Activated CD4-positive, alpha-beta T cell treated with anti-CD3 and anti-CD28 coated beads, Interleukin-2, amount 10 ng/mL, durations not matched to agents 7 days and 5 days (primary cell): ENCODE data around the gene SP4. TPM values are rescaled to one million over a fixed set of nuclear protein-coding genes. Genes with fewer than 3 reads are reported as not detected.

ENCODE experiments used
- CTCF ChIA-PET: fragments of 350-600 bp; sonication (Branson Sonifier 250); formaldehyde crosslinking; loops from one replicate; lab custom pipeline; 2021; ENCODE audit warnings: antibody characterized with exemption; lab: Charles Lee
- POLR2A ChIA-PET: fragments of 350-600 bp; sonication (Branson Sonifier 250); formaldehyde crosslinking; loops from one replicate; lab custom pipeline; 2021; ENCODE audit warnings: antibody characterized with exemption; lab: Charles Lee
- DNase-seq: peaks from one replicate; pipeline ENCODE4 v3.0.0-alpha.2; 2020
- H3K27ac Mint-ChIP-seq: one replicate; pipeline ENCODE4 v1.8.0; 2021; ENCODE audit warnings: mild to moderate bottlenecking, moderate library complexity, mixed read lengths
- H3K27me3 Mint-ChIP-seq: one replicate; pipeline ENCODE4 v1.8.0; 2021; ENCODE audit warnings: mixed read lengths
- H3K36me3 Mint-ChIP-seq: one replicate; pipeline ENCODE4 v1.8.0; 2021; ENCODE audit warnings: low read depth, mixed read lengths
- H3K4me1 Mint-ChIP-seq: one replicate; pipeline ENCODE4 v1.8.0; 2021; ENCODE audit warnings: mixed read lengths
- H3K4me3 Mint-ChIP-seq: one replicate; pipeline ENCODE4 v1.8.0; 2021; ENCODE audit warnings: mild to moderate bottlenecking, moderate library complexity, mixed read lengths
- H3K9me3 Mint-ChIP-seq: one replicate; pipeline ENCODE4 v1.8.0; 2021; ENCODE audit warnings: mixed read lengths
- total RNA-seq, 2 experiments: library from RNA; stranded (reverse); gene quantifications; one replicate each; pipeline ENCODE4 v1.2.3, GENCODE V29; 2021

The SP4 gene
- total RNA-seq, 2 experiments from 2014 or later, result 30.9 to 38.8 TPM

- Mint-ChIP-seq H3K27me3 (no peaks in the 10 kb centered on the region), H3K4me3 (no peak overlapping the region), H3K36me3 (peaks cover 5% of the 10 kb centered on the region), H3K4me1 (peaks cover 26% of the 10 kb centered on the region), H3K27ac (no peak overlapping the region), H3K9me3 (no peaks in the 10 kb centered on the region)
- ChIA-PET CTCF (interaction anchor here (0.7 to 1.6 kb wide), 2 partner anchors 13 to 63 kb away, joined by 3 to 6 read pairs; no protein-coding TSS in a partner anchor), POLR2A (no interaction called here)
- no peak for DNase-seq
Observed at GRCh38 chr7:21422751-21423150, 5.1 kb upstream of the SP4 start.

GRCh38 chr7:21425290-21425689, 2.6 kb upstream of the SP4 start:
- ChIA-PET CTCF (interaction anchor here (1.4 kb wide), 1 partner anchor 11 kb away, joined by 4 read pairs; no protein-coding TSS in a partner anchor), POLR2A (no interaction called here)
- H3K36me3 Mint-ChIP-seq, result peaks cover 19% of the 10 kb centered on the region
- no peak overlapping the region for H3K27ac Mint-ChIP-seq
- DNase-seq, result no peak
- H3K27me3 Mint-ChIP-seq, result no peaks in the 10 kb centered on the region
- H3K4me1 Mint-ChIP-seq, result peaks cover 40% of the 10 kb centered on the region
- no peaks in the 10 kb centered on the region for H3K9me3 Mint-ChIP-seq
- no peak overlapping the region for H3K4me3 Mint-ChIP-seq

- Mint-ChIP-seq H3K4me1 (peaks cover 48% of the 10 kb centered on the region), H3K27ac (peak overlapping the region; percentile 100), H3K4me3 (peak overlapping the region; percentile 71), H3K27me3 (no peaks in the 10 kb centered on the region), H3K36me3 (peaks cover 26% of the 10 kb centered on the region), H3K9me3 (no peaks in the 10 kb centered on the region)
- CTCF ChIA-PET, result interaction anchor here (0.8 to 1.9 kb wide), 5 partner anchors 9 to 78 kb away, joined by 3 to 5 read pairs (median 4); no protein-coding TSS in a partner anchor
- no peak for DNase-seq
- POLR2A ChIA-PET, result interaction anchor here (2.1 kb wide), 1 partner anchor 88 kb away, joined by 9 read pairs; no protein-coding TSS in a partner anchor
Observed at GRCh38 chr7:21426286-21427181, 1.3 kb upstream of the SP4 start.

- H3K4me1 Mint-ChIP-seq, result peaks cover 49% of the 10 kb centered on the region
Observed at GRCh38 chr7:21427182-21427870, 557 bp upstream of the SP4 start.

GRCh38 chr7:21428659-21428941, 717 bp downstream of the SP4 start:
- DNase-seq, result no peak
- Mint-ChIP-seq H3K36me3 (peaks cover 44% of the 10 kb centered on the region), H3K4me3 (peak overlapping the region; percentile 93), H3K27me3 (no peaks in the 10 kb centered on the region), H3K27ac (peak overlapping the region; percentile 96), H3K9me3 (no peaks in the 10 kb centered on the region), H3K4me1 (peaks cover 57% of the 10 kb centered on the region)
- POLR2A ChIA-PET, result no interaction called here
- CTCF ChIA-PET, result interaction anchor here (1.4 kb wide), 1 partner anchor 67 kb away, joined by 3 read pairs; no protein-coding TSS in a partner anchor

More at GRCh38 chr7:21427182-21427870, 557 bp upstream of the SP4 start:
- peaks cover 32% of the 10 kb centered on the region for H3K36me3 Mint-ChIP-seq
- H3K9me3 Mint-ChIP-seq, result no peaks in the 10 kb centered on the region
- peak overlapping the region; percentile 100 for H3K27ac Mint-ChIP-seq
- H3K27me3 Mint-ChIP-seq, result no peaks in the 10 kb centered on the region
- ChIA-PET POLR2A (interaction anchor here (2.1 kb wide), 1 partner anchor 88 kb away, joined by 9 read pairs; no protein-coding TSS in a partner anchor), CTCF (interaction anchor here (0.7 to 1.9 kb wide), 7 partner anchors 10 to 79 kb away, joined by 3 to 5 read pairs (median 3); no protein-coding TSS in a partner anchor)
- DNase-seq, result peak; percentile 99
- H3K4me3 Mint-ChIP-seq, result peak overlapping the region; percentile 99

GRCh38 chr7:21429021-21429420, 1.1 kb downstream of the SP4 start:
- H3K4me1 Mint-ChIP-seq, result peaks cover 60% of the 10 kb centered on the region
- peaks cover 45% of the 10 kb centered on the region for H3K36me3 Mint-ChIP-seq

GRCh38 chr7:21429786-21430574, 2.1 kb downstream of the SP4 start:
- ChIA-PET POLR2A (no interaction called here), CTCF (interaction anchor here (0.8 to 1.4 kb wide), 3 partner anchors 18 to 77 kb away, joined by 3 read pairs; no protein-coding TSS in a partner anchor)
- H3K4me3 Mint-ChIP-seq, result peak overlapping the region; percentile 93
- H3K36me3 Mint-ChIP-seq, result peaks cover 52% of the 10 kb centered on the region
- H3K9me3 Mint-ChIP-seq, result no peaks in the 10 kb centered on the region
- peaks cover 64% of the 10 kb centered on the region for H3K4me1 Mint-ChIP-seq
- H3K27me3 Mint-ChIP-seq, result no peaks in the 10 kb centered on the region
- peak overlapping the region; percentile 96 for H3K27ac Mint-ChIP-seq
- DNase-seq, result no peak

More at GRCh38 chr7:21429021-21429420, 1.1 kb downstream of the SP4 start:
- CTCF ChIA-PET, result interaction anchor here (1.3 to 1.4 kb wide), 2 partner anchors 17 to 68 kb away, joined by 3 read pairs; no protein-coding TSS in a partner anchor
- Mint-ChIP-seq H3K27me3 (no peaks in the 10 kb centered on the region), H3K9me3 (no peaks in the 10 kb centered on the region), H3K27ac (peak overlapping the region; percentile 96), H3K4me3 (peak overlapping the region; percentile 93)
- DNase-seq, result no peak
- POLR2A ChIA-PET, result no interaction called here

- ChIA-PET POLR2A (no interaction called here), CTCF (interaction anchor here (1.4 kb wide), 1 partner anchor 15 kb away, joined by 4 read pairs; no protein-coding TSS in a partner anchor)
- Mint-ChIP-seq H3K9me3 (no peaks in the 10 kb centered on the region), H3K27me3 (no peaks in the 10 kb centered on the region), H3K4me3 (peak overlapping the region; percentile 93), H3K36me3 (peaks cover 55% of the 10 kb centered on the region), H3K4me1 (peaks cover 67% of the 10 kb centered on the region), H3K27ac (no peak overlapping the region)
- no peak for DNase-seq
Observed at GRCh38 chr7:21430575-21430954, 2.7 kb downstream of the SP4 start.

GRCh38 chr7:21443149-21443841, 15.4 kb downstream of the SP4 start:
- ChIA-PET CTCF (interaction anchor here (0.6 kb wide), 1 partner anchor 483 kb away, joined by 3 read pairs; no protein-coding TSS in a partner anchor), POLR2A (no interaction called here)
- no peak for DNase-seq
- H3K4me3 Mint-ChIP-seq, result no peak overlapping the region
- peaks cover 22% of the 10 kb centered on the region for H3K4me1 Mint-ChIP-seq
- H3K27ac Mint-ChIP-seq, result no peak overlapping the region
- peaks cover 77% of the 10 kb centered on the region for H3K36me3 Mint-ChIP-seq
- H3K27me3 Mint-ChIP-seq, result no peaks in the 10 kb centered on the region
- no peaks in the 10 kb centered on the region for H3K9me3 Mint-ChIP-seq

GRCh38 chr7:21448974-21449373, 21.1 kb downstream of the SP4 start:
- Mint-ChIP-seq H3K36me3 (peaks cover 83% of the 10 kb centered on the region), H3K4me3 (no peak overlapping the region), H3K27me3 (no peaks in the 10 kb centered on the region), H3K4me1 (peaks cover 13% of the 10 kb centered on the region), H3K27ac (no peak overlapping the region), H3K9me3 (peaks cover 27% of the 10 kb centered on the region)
- ChIA-PET CTCF (no interaction called here), POLR2A (no interaction called here)
- no peak for DNase-seq

- H3K4me3 Mint-ChIP-seq, result no peak overlapping the region
- CTCF ChIA-PET, result no interaction called here
- peaks cover 35% of the 10 kb centered on the region for H3K9me3 Mint-ChIP-seq
Observed at GRCh38 chr7:21450076-21450475, 22.2 kb downstream of the SP4 start.

More at GRCh38 chr7:21450076-21450475, 22.2 kb downstream of the SP4 start:
- peaks cover 7% of the 10 kb centered on the region for H3K4me1 Mint-ChIP-seq
- H3K27ac Mint-ChIP-seq, result no peak overlapping the region
- DNase-seq, result no peak
- H3K36me3 Mint-ChIP-seq, result peaks cover 84% of the 10 kb centered on the region
- POLR2A ChIA-PET, result no interaction called here
- no peaks in the 10 kb centered on the region for H3K27me3 Mint-ChIP-seq
